ENCODE data around the gene ARHGEF33.

ARHGEF33 gene

DNA sequence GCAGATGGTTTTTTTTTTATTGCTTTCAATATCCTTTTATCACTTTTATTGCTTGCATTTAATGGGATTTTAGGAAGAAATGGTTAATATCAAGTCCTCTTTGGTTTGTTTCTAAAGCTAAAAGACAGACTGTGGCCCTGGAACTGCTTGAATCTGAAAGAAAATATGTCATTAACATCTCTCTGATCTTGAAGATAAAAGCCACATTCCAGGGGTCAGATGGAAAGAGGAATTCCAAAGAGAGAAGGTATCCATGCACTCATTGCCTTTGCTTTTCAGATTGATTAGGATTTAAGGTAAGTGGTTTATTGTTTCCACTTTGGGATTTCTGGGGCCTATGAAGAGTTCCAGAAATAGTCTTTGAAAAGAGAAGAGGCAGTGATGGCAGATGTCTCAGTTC, 54.1 kb downstream of the ARHGEF33 start:
- DNase-seq (ENCODE audit: low read depth): no peak
- no peak for TF ChIP-seq CTCF (conservative IDR thresholded peaks at IDR 0.05; ENCODE audit: low read depth, low read length)
- H3K4me3 ChIP-seq (ENCODE audit: low read length): no peak overlapping the region

DNA sequence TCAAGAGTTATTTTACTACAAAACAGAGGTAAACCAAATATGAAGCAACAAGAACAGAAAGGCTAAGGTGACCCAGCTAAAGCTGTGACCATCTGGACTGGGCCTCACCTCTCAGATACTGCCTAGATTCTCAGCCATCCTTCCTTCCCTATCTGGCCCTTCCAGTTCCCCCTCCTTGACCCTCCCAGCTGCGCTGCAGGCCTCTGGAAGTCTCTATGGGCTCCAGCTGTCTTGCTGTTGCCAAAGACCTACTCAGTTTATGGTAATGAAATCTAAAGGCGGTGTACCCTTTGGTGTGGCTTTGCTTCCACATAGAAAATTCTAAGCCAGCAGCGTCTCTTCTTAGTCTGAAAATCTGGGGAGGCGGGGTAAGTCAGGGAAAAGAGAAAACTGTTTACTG, 55.7 kb downstream of the ARHGEF33 start:
- no peak overlapping the region for H3K4me3 ChIP-seq (ENCODE audit: low read length)
- DNase-seq (ENCODE audit: low read depth): no peak
- TF ChIP-seq CTCF (conservative IDR thresholded peaks at IDR 0.05; ENCODE audit: low read depth, low read length): no peak

- no peak for TF ChIP-seq CTCF (conservative IDR thresholded peaks at IDR 0.05; ENCODE audit: low read depth, low read length)
- no peak for DNase-seq (ENCODE audit: low read depth)
- no peak overlapping the region for H3K4me3 ChIP-seq (ENCODE audit: low read length)
Observed at GRCh38 chr2:38945911-38946310, 56.2 kb downstream of the ARHGEF33 start.

DNA sequence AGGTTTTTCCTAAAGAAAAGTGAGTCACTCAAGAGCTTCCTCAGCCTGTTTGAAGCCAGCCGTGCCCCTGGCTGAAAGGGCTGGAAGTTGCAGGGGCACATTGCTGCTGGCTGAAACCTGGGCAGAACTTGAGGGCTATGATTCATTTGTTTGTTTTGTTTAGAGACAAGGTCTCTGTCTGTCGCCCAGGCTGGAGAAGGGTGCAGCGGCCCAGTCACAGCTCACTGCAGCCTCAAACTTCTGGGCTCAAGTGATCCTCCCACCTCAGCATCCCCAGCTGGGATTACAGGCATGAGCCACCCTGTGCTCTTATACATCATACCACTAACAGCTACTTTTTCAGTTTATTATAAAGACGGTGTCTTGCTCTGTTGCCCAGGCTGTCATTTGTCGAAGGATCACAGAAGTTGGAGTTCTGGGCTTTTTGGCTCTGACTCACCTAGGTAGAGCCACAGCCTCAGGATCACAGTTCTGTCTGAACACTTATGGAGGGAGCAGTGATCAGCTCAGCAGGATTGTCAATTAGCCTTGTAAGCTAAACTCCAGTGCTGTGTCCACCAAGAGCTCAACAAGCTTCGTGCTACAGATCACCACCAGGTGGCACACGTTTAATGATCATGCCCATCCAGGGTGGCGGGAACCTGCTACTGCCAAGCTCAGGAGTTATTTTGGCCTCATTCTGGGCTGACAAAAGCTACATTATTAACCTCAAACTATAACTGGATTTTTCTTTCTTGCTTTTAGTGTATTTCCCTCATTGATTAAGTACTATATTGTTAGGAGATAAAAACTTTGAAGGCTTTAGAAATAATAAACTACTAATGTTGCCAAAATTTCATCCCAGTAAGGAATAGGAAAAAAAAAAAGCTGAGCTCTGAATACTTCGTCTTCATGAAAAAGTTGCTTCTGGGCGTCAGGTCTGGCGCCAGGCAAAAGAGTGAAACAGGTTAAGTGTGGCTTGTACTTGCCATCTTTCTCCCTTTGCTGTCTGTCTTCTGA, 57.9 kb downstream of the ARHGEF33 start:
- TF ChIP-seq CTCF (conservative IDR thresholded peaks at IDR 0.05; ENCODE audit: low read depth, low read length): peak; percentile 85
- H3K4me3 ChIP-seq (ENCODE audit: low read length): no peak overlapping the region
- DNase-seq (ENCODE audit: low read depth): peak; percentile 31

DNA sequence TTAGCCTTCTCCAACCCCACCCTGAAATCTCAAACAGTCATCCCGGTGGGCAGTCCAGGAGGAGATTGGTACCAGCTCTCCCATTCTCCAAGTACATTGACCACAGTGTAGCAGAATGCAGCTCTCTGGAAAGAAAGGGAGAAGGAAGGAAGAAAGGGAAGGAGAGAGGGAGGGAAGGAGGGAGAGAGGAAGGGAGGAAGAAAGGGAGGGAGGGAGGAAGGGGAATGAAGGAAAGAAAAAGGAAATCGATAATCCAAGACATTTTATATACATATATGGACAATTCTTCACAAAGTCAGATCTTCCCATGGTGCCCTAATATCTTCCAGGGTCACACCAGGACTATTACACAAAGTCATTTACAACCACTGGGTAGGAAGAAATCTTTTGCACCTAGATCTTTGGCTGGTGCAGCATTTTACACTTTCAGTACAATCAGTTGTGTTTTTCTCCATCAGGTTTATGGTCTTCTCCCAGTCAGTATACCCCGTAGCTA, 58.8 kb downstream of the ARHGEF33 start:
- TF ChIP-seq CTCF (conservative IDR thresholded peaks at IDR 0.05; ENCODE audit: low read depth, low read length): no peak
- no peak for DNase-seq (ENCODE audit: low read depth)
- no peak overlapping the region for H3K4me3 ChIP-seq (ENCODE audit: low read length)

DNA sequence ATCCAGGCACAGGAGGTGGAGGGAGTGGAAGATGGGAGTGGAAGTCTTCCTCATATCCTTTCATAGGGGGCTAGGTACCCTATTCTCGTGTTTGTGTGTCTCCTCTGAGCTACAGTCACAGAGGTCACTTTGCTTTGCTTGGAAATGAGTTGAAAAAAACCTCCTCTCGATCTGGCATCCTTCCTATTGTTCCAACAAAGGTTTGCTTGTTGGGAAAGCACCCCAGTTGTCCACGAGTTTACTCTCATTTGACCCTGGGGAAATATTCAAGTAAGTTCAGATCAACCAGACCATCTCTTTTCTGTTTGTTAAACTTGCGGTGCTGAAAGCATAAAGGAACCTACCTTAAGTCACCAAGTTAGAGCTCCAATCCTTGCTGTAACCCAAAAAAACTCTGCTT, 59.3 kb downstream of the ARHGEF33 start:
- TF ChIP-seq CTCF (conservative IDR thresholded peaks at IDR 0.05; ENCODE audit: low read depth, low read length): no peak
- no peak for DNase-seq (ENCODE audit: low read depth)
- H3K4me3 ChIP-seq (ENCODE audit: low read length): no peak overlapping the region

GRCh38 chr2:38951766-38952165, 62.1 kb downstream of the ARHGEF33 start:
- no peak for TF ChIP-seq CTCF (conservative IDR thresholded peaks at IDR 0.05; ENCODE audit: low read depth, low read length)
- H3K4me3 ChIP-seq (ENCODE audit: low read length): no peak overlapping the region

More at GRCh38 chr2:38951766-38952165, 62.1 kb downstream of the ARHGEF33 start:
- no peak for DNase-seq (ENCODE audit: low read depth)
